Measurements from ENCODE around the gene VAV3. TPM values are rescaled to one million over a fixed set of nuclear protein-coding genes. Genes with fewer than 3 reads are reported as not detected.
"Not testable (repeated sequence)": the region's sequence is repeated elsewhere in the genome, so short reads cannot be mapped to it uniquely, and the experiment has no call there.

VAV3 gene
- total RNA-seq, 4 donors from 2014 or later, result 117 to 239 (median 135) TPM

GRCh38 chr1:107726860-107727259, 238.1 kb downstream of the VAV3 start:
- H3K36me3 ChIP-seq, result no peaks in the 10 kb centered on the region
- H3K27ac ChIP-seq, result no peak overlapping the region
- H3K27me3 ChIP-seq, result no peaks in the 10 kb centered on the region
- 81% methylated on average over 2 of the region's 2 CpGs for WGBS
- H3K9me3 ChIP-seq, result no peaks in the 10 kb centered on the region
- DNase-seq (ENCODE audit: low spot score in 2 of 2), result no peak
- TF ChIP-seq EP300 (IDR thresholded peaks at IDR 0.05) (no peak), POLR2A (IDR thresholded peaks at IDR 0.05) (no peak), POLR2AphosphoS5 (IDR thresholded peaks at IDR 0.05) (no peak), CTCF (IDR thresholded peaks at IDR 0.05) (no peak)
- H3K4me3 ChIP-seq, result no peak overlapping the region
- no peaks in the 10 kb centered on the region for H3K4me1 ChIP-seq

GRCh38 chr1:107724648-107725047, 240.3 kb downstream of the VAV3 start:
- no peak for DNase-seq (ENCODE audit: low spot score in 2 of 2)
- Histone ChIP-seq H3K36me3 (no peaks in the 10 kb centered on the region), H3K4me1 (no peaks in the 10 kb centered on the region), H3K27me3 (no peaks in the 10 kb centered on the region), H3K9me3 (no peaks in the 10 kb centered on the region), H3K27ac (no peak overlapping the region), H3K4me3 (no peak overlapping the region)
- TF ChIP-seq CTCF (IDR thresholded peaks at IDR 0.05), result no peak
- TF ChIP-seq POLR2AphosphoS5 (IDR thresholded peaks at IDR 0.05), result no peak
- TF ChIP-seq POLR2A (IDR thresholded peaks at IDR 0.05), result no peak
- TF ChIP-seq EP300 (IDR thresholded peaks at IDR 0.05), result no peak
- WGBS, result 54% methylated on average over 1 of the region's 1 CpG

- not testable (repeated sequence) for H3K36me3 ChIP-seq; H3K27ac ChIP-seq; H3K9me3 ChIP-seq; H3K4me1 ChIP-seq; H3K4me3 ChIP-seq; DNase-seq (ENCODE audit: low spot score in 2 of 2); H3K27me3 ChIP-seq
- 96% methylated on average over 4 of the region's 4 CpGs for WGBS
Observed at GRCh38 chr1:107720210-107720609, 244.8 kb downstream of the VAV3 start.

GRCh38 chr1:107710005-107710404, 255.0 kb downstream of the VAV3 start:
- Histone ChIP-seq H3K36me3 (no peaks in the 10 kb centered on the region), H3K4me1 (no peaks in the 10 kb centered on the region), H3K27me3 (no peaks in the 10 kb centered on the region), H3K4me3 (no peak overlapping the region), H3K9me3 (no peaks in the 10 kb centered on the region), H3K27ac (no peak overlapping the region)
- TF ChIP-seq EP300 (IDR thresholded peaks at IDR 0.05) (no peak), POLR2A (IDR thresholded peaks at IDR 0.05) (no peak), POLR2AphosphoS5 (IDR thresholded peaks at IDR 0.05) (no peak), CTCF (IDR thresholded peaks at IDR 0.05) (no peak)
- DNase-seq (ENCODE audit: low spot score in 2 of 2), result no peak

GRCh38 chr1:107707111-107707510, 257.9 kb downstream of the VAV3 start:
- 91% methylated on average over 2 of the region's 2 CpGs for WGBS
- Histone ChIP-seq H3K27ac (no peak overlapping the region), H3K4me3 (no peak overlapping the region), H3K36me3 (no peaks in the 10 kb centered on the region), H3K4me1 (no peaks in the 10 kb centered on the region), H3K9me3 (no peaks in the 10 kb centered on the region), H3K27me3 (no peaks in the 10 kb centered on the region)
- TF ChIP-seq POLR2AphosphoS5 (IDR thresholded peaks at IDR 0.05) (no peak), CTCF (IDR thresholded peaks at IDR 0.05) (no peak), POLR2A (IDR thresholded peaks at IDR 0.05) (no peak), EP300 (IDR thresholded peaks at IDR 0.05) (no peak)
- DNase-seq (ENCODE audit: low spot score in 2 of 2), result no peak

GRCh38 chr1:107706182-107706581, 258.8 kb downstream of the VAV3 start:
- no peak for DNase-seq (ENCODE audit: low spot score in 2 of 2)

More at GRCh38 chr1:107706182-107706581, 258.8 kb downstream of the VAV3 start:
- 72% methylated on average over 6 of the region's 6 CpGs for WGBS
- Histone ChIP-seq H3K27ac (no peak overlapping the region), H3K4me3 (no peak overlapping the region), H3K9me3 (no peaks in the 10 kb centered on the region), H3K36me3 (no peaks in the 10 kb centered on the region), H3K4me1 (no peaks in the 10 kb centered on the region), H3K27me3 (no peaks in the 10 kb centered on the region)
- TF ChIP-seq CTCF (IDR thresholded peaks at IDR 0.05) (no peak), POLR2A (IDR thresholded peaks at IDR 0.05) (no peak), EP300 (IDR thresholded peaks at IDR 0.05) (no peak), POLR2AphosphoS5 (IDR thresholded peaks at IDR 0.05) (no peak)
